ENCODE data around the gene SYCP2L.
"Not testable (repeated sequence)": the region's sequence is repeated elsewhere in the genome, so short reads cannot be mapped to it uniquely, and the experiment has no call there.

Gene SYCP2L

DNA sequence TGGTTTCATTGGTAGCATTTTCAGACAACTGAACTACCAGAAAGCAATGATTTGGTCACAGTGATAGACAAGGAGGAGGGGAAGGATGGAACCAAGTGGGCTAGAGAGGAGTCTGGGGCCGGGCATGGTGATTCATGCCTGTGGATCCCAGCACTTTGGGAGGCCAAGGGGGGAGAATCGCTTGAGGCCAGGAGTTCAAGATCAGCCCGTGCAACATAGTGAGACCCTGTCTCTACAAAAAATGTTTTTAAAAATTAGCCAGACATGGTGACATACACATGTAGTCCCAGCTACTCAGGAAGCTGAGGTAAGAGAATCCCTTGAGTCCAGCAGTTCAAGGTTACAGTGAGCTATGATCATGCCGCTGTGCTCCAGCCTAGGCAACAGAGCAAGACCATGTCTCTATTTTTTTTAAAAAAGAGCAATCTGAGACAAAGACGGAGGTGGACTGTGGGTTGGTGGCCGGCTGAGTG, 70.6 kb downstream of the SYCP2L start:
- DNase-seq (ENCODE audit: low read depth), result no peak

DNA sequence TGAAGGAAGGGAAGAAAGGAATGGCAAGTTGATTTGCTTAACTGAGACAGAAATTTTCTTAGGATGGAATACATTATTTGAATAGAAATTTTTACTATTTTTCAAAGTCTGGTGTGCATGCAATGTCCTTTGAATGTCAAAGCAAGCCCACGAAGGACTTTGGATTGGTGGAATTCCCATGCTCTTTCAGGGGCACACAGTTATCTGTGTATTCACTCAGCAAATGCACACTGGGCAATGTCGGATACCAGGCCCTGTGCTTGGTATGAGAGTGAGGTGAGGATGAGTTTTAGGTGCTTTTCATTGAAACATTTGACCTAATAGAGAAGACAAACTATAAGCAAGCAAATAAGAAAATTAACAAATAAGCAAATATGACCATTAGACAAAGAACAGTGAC, 73.3 kb downstream of the SYCP2L start:
- DNase-seq (ENCODE audit: low read depth), result no peak

DNA sequence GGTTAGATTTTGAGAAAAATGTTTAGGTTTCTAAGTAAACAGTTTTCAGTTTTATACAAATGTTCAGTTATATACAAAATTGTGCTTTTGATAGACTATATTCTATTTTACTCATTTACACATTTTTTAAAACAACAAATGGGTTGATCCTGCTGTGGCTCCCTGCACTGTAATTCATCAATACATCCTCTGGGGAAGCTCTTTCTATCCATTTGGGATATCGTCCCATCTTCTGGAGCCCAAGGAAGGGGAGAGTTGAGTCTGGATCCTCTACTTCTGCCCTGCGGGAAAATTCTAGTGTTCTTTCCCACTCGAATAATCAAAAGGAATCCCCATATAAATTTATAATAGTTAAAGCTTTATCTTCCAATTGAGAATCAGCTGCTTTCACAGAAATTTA, 75.0 kb downstream of the SYCP2L start:
- no peak for DNase-seq (ENCODE audit: low read depth)

DNA sequence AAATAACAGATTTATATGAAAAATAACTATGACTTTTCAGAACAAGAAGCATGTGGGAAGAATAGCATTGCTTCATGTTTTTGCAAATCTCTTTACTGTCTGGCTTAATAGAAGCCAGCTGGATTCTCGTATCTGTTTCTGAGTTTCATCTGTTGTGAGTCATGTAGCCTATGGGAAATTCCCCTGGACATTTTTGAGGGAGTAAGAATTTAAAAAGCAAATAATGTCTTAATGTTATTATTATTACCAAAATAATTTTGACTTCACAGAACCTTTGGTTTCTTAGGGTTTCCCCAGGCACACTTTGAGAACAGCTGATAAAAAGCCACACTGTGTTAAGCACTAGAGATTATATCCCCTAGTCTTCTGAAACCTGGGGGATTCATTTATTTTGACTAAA, 75.8 kb downstream of the SYCP2L start:
- peak; percentile 92 for DNase-seq (ENCODE audit: low read depth)

DNA sequence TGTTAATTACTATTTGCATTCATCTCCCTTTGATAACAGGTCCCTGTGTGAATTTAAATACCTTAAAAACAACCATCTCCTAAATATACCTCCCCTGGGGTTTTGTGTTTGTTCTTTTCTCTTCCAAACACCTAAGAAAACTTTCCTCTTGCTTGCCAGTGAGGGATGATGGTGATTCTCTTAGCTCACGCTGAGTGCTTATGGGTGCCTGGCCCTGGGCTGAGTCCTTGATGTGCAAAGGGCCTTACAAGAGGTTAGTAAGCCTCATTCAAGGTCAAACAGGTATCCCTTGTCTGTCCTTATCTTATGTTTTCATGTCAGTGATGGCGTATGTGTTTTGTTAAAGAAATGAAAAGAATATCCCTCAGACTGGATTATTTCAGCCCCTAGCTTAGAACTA, 76.3 kb downstream of the SYCP2L start:
- no peak for DNase-seq (ENCODE audit: low read depth)

DNA sequence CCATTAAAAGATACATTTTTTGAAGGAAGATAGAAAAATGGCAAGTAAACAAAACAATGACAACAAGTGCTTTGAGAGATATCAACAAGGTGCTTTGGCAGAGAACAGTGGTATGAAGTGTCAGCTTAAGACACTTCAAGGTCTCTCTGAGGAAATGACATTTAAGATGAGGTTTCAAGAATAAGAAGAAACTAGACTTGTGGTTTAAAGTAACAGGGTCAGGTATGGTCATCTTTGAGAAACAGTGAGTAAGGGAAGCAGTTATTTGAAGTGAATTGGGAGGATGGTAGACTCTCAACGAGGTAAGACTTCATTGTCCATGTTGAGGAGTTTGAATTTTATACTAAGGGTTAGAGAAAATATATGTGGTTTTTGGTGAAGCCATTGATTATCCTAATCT, 77.8 kb downstream of the SYCP2L start:
- no peak for DNase-seq (ENCODE audit: low read depth)

DNA sequence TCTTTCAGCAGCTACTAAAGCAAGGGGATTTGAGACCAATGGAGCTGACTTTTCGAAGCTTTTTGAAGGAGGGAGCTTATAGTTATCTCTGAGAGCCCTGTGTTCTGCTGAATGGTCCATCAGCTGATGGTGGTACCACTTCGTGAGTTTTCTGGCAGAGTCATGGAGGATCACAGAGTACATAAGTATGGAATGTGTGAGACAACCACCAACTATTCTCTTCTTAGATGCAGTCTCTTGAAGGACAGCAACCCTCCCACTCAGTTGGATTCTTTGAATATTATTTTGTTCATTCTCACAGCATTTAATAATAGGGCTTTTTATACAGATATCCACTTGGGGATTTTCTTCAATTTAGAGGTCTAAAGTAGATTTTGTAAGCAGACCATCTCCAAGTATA, 81.9 kb downstream of the SYCP2L start:
- DNase-seq (ENCODE audit: low read depth), result peak; percentile 89

DNA sequence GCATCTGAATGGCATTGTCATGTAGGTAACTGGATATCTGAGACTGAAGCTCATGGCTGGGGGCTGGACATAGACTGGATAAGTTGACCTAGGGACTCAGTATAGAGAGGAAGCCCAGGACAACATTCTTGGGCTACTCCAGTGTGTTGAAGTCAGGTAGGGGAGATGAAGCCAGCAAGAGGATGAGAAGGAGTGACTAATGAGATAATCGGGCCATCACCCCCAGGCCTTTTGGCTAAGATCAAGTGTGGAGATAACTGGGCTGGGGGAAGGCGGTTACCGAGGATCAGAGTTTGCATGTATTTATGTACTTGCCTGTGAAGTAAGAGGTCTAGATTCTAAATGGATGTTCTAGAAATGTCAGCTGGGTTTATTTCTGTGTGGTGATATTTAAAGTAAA, 83.9 kb downstream of the SYCP2L start:
- DNase-seq (ENCODE audit: low read depth), result peak; percentile 50

DNA sequence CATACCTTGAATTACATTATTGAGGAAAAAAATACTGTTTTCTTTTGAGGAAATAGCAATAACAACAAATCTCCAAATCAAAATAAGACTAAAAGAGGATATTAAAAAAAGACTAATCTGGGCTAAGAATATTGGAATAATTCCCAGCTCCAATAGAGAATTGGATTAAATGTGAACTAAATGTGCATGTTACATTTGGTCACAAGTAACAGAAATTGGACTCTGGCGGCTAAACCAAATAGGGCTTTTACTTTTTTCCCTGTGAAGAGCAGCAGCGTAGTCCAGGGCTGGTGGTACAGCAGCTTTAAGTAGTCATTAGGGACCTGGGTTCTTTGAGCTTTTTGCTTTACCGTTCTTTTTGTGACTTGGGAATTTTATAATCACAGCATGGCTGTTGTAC, 85.3 kb downstream of the SYCP2L start:
- DNase-seq (ENCODE audit: low read depth), result no peak

DNA sequence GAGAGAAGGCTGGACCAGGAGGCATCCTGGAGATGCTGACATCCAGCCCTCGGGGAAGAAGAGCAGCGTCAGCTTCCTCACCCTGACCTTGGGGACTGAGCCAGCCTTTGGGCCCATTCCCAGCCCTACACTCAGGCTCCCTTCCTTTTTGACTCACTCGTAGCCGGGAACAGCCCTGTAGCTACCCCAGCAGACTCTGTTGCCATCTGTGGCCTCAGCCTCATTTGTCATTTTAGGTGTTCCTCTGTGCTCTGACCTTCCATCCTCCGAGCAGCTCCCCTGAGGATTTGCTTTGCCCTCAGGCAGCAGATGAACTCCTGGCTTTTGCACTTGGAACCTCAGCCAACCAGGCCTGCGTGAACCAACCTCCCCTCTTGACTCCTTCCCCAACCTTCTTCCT, 89.7 kb downstream of the SYCP2L start:
- no peak for DNase-seq (ENCODE audit: low read depth)

DNA sequence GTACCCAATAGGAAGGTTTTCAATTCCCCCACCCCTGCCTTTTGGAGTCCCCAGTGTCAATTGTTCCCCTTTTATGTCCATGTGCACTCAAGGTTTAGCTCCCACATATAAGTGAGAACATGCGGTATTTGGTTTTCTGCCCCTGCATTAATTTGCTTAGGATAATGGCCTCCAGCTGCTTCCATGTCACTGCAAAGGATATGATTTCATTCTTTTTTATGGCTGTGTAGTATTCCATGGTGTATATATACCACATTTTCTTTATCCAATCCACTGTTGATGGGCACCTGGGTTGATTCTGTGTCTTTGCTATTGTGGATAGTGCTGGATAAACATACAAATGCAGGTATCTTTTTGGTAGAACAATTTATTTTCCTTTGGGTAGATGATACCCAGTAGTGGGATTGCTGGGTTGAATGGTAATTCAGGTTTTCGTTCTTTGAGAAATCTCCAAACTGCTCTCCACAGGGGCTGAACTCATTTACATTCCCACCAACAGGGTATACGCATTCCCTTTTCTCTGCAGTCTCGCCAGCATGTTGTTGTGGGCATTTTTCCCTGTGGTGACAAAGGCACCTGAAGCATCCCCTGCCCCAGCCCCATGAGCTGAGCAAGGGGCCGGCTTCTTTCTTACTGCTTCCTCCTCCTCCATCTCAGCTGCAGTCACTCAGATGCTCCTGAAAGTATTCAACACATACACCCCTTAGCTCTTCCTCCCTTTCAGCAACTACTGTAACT, 90.5 kb downstream of the SYCP2L start:
- no peak for DNase-seq (ENCODE audit: low read depth)

DNA sequence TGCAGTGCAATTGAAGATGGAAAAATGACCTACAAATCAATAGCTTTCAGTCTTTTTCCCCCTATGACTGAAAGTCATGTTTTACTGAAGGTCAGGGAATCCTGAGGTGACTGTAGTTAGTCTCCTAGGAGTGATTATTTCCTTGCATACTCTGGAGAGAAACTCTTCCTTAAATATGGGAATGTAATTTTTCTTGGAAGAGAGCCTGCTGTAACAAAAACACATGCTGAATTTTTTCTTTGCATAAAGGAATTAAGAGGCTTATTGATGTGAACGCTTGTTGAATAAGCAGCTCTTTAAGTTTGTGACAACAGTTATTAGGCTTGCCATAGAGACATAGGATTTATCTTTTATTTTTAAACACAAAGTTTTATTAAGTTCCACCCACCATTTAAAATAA, 92.8 kb downstream of the SYCP2L start:
- peak; percentile 18 for DNase-seq (ENCODE audit: low read depth)

DNA sequence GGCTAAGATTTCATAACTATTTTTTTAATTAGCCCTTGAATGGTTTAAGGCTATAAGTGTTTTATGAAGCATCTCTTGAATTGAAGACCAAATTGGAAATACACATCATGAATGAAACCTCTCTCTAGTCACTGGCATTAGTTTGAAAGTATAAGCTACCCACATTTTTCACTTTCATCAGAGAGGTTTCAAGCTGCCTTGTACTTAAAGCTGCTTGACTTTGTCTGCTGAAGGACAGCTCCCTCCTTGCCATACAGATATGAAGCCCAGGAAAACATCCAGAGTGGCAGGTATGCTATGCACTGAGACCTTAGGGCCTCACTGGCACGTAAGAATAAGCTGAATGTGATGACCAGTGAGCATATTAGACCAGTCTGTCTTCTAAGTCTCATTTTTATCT, 94.6 kb downstream of the SYCP2L start:
- no peak for DNase-seq (ENCODE audit: low read depth)

DNA sequence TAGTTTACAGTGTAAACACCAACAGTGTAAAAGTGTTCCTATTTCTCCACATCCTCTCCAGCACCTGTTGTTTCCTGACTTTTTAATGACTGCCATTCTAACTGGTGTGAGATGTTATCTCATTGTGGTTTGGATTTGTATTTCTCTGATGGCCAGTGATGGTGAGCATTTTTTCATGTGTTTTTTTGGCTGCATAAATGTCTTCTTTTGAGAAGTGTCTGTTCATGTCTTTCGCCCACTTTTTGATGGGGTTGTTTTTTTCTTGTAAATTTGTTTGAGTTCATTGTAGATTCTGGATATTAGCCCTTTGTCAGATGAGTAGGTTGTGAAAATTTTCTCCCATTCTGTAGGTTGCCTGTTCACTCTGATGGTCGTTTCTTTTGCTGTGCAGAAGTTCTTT, 98.1 kb downstream of the SYCP2L start:
- not testable (repeated sequence) for DNase-seq (ENCODE audit: low read depth)

DNA sequence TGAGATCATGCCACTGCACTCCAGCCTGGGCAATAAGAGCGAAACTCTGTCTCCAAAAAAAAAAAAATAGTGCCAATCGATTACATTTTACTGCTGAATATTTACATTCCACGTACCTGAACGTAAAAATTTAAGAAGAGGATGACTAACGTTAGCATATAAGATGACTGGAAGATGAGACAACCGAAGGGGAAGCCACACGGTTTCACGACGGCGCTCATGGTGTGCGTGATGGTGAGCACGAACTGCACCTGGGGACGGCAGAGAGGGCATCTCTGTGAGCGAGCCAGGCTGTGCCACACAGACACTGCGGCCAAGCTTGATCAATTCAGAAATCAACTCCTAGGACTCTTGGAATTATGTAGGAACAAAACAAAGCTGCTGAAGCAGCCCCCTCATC, 102.7 kb downstream of the SYCP2L start:
- DNase-seq (ENCODE audit: low read depth), result no peak

DNA sequence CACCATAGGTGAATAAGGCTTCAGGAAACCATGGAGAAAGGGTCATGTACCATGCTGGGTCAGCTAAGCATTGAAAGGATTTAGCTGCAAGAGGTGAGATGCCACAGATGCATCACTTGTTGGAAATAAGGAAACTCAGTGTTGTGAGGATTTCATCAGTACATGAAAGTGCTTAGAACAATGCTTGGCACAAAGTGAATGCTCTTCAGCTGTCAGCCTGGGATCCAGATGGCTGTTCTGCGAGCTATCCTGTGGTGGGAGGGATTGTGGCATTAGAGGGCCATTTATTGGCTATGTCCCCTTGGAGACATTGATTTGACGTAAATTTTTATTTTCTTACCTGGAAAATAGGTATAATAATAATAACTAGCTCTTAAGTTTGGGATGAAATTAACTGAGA, 104.3 kb downstream of the SYCP2L start:
- DNase-seq (ENCODE audit: low read depth), result no peak

DNA sequence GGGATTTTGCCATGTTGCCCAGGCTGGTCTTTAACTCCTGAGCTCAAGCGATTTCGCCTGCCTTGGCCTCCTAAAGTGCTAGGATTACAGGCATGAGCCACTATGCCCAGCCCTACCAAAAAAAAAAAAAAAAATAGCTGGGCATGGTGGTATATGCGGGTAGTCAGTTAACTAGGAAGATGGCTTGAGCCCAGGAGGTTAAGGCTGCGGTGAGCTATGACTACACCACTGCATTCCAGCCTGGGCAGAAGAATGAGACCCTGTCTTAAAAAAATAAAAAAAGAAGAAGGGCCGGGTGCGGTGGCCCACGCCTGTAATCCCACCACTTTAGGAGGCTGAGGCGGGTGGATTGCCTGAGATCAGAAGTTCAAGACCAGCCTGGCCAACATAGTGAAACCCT, 107.0 kb downstream of the SYCP2L start:
- no peak for DNase-seq (ENCODE audit: low read depth)

DNA sequence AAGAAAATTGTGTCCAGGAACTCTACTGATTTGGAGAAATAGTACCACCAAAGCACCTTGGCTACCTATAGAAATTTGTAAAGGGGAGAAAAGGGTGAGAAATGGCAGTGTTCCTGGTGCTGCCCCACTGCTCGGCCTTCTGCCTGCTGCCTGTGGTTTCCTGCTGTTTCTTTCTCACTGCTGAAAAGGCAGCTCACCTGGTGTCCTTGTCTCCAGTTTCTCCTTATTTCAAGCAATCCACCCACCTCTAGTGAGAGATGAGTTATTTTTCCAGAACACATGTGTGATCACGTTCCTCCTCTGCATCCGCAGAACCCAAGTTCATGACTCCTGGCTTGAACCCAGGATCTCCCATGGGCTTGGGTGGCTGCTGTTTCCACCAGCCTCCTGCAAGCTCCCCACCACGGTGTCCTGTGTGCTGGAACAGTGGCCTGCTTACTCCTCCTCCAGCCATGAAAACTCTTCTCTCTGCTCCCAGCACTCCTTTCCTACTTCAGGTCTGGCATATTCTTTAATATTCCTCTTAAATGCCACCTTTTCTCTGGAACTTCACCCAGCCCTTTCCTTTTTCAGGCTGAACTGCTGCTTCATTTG, 108.4 kb downstream of the SYCP2L start:
- no peak for DNase-seq (ENCODE audit: low read depth)

DNA sequence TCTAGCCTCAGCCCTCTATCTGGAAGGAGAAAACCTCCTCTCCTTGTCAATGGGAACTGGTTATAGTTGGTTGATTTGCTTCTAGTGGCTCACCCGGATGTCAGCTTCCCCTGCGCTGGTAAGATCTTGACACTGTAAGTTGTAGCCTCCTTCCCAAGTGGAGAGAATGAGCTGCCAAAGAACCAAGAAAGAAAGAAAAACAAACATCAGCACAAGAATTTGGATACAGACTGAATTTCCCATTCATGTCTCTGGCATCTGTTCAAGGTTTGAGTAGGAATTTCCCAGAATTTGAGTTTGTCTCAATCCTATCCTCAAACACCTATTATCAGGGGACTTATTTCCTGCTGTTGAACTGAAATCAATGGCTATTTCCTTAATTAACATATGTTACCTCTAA, 113.1 kb downstream of the SYCP2L start:
- DNase-seq (ENCODE audit: low read depth), result peak; percentile 74

DNA sequence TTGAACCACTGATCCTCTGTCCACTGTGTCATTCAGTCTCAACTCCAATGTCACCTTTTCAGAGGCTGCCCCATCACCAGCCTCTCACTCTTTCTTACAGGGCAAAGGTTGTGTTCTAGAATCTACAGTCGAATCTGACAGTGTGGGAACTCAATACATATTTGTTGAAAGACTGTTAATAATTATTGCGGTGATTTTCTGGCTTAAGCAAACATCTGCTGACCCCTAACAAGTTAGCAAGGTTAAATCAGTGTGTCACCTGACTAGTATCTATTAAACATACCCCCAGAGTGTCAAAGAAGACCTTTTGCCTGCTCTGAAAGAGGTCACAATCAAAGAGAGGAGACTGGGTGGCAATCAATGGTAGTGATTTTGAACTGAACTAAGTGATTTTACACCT, 115.3 kb downstream of the SYCP2L start:
- no peak for DNase-seq (ENCODE audit: low read depth)

DNA sequence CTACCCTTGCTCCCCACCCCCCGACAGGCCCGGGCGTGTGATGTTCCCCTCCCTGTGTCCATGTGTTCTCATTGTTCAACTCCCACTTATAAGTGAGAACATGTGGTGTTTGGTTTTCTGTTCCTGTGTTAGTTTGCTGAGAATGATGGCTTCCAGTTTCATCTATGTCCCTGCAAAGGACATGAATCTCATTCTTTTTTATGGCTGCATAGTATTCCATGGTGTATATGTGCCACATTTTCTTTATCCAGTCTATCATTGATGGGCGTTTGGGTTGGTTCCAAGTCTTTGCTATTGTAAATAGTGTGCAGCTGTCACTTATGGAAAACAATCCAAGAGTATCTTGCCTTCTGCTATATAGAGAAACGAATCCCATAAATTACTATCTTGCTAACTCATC, 116.4 kb downstream of the SYCP2L start:
- not testable (repeated sequence) for DNase-seq (ENCODE audit: low read depth)

DNA sequence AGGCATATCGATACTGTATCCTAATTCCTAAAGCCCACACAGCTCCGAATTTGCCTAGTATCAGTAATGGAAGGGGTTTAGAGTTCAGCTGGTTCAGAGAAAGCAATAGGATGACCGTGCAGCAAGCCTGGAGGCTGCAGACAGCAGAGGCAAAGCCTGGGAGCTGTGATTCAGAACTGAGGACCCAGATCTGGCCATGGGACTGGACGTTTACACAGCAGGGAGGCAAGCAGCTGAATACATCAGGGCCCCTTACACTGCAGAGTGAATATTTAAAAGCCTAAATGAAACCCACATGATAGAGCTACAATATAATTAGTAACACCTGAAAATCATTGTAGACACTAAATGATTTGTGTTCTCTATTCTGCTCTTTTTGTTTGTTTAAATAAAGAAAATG, 119.2 kb downstream of the SYCP2L start:
- DNase-seq (ENCODE audit: low read depth), result peak; percentile 25

DNA sequence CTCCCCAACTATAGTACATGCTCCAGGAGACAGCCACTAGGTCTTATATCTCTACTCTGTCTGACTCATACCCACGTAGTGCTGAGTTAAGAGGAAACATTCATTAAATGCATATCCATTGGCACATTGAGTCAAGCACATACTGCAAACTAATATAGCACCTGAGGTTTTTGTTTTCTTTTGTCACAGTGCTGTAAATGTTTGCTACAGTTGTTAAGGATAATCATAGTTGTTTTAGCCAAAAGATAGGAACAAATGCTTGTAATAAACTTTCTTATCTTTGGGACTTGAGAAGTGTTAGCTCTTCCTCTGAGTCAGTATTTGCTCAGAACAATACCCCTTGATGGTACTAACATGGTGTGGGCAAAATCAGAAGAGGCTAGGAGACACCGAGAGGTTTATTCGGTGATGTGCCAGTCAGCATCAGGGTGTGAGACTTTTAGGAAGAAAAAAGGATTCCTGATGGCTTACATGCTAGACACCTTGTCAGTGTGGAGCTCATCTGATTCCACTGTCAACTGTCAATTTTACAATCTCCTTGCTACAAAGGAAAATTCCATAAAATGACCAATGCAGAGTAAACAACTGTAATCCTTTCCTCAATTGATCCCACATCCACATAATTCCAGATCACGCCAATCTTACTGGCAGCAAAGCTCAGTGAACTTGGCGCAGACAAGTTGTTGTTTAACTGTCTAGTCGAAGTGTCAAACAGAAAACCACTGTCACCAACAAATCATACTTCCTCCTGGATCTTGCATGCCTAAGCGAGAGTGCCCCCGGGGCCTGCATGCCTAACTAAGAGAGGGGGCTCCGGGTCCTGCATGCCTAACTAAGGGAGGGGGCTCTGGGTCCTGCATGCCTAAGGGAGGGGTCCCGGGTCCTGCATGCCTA, 121.1 kb downstream of the SYCP2L start:
- peak; percentile 51 for DNase-seq (ENCODE audit: low read depth)

Measured in EH (cell line).